Sigmoid colon (tissue), 7 donors: ENCODE data around the gene PGRMC2. TPM values are rescaled to one million over a fixed set of nuclear protein-coding genes. Genes with fewer than 3 reads are reported as not detected.

ENCODE experiments used
- DNase-seq: peaks from one replicate; pipeline ENCODE4 v3.0.0-alpha.2; 2019
- H3K27ac ChIP-seq, 4 donors: fragments of 200-600 bp; sonication (generic); one replicate each; pipeline ENCODE4 v1.5.1; 2016 to 2019; ENCODE audit warnings: mild to moderate bottlenecking in 1 of 4
- H3K27me3 ChIP-seq, 3 donors: fragments of 200-600 bp; sonication (generic); one replicate each; pipeline ENCODE4 v1.5.1; 2019; ENCODE audit warnings: mild to moderate bottlenecking in 1 of 3
- H3K36me3 ChIP-seq, 4 donors: fragments of 200-600 bp; sonication (generic); one replicate each; pipeline ENCODE4 v1.5.1; 2016 to 2019
- H3K4me1 ChIP-seq, 4 donors: fragments of 200-600 bp; sonication (generic); one replicate each; pipeline ENCODE4 v1.5.1; 2017 to 2019
- H3K4me3 ChIP-seq, 4 donors: fragments of 200-600 bp; sonication (generic); one replicate each; pipeline ENCODE4 v1.5.1; 2017 to 2019; ENCODE audit warnings: mild to moderate bottlenecking in 2 of 4, moderate library complexity in 1 of 4
- H3K9me3 ChIP-seq, 4 donors: fragments of 200-600 bp in 3 of 4; sonication (generic) in 3 of 4; one replicate each; pipeline versions ENCODE4 v1.5.1 to v1.6.1; 2013 to 2019
- CTCF ChIP-seq, 4 experiments: fragments of 450-650 bp in 3 of 4; fragments of 200-600 bp in 1 of 4; IDR thresholded peaks; one replicate each; pipeline ENCODE4 v1.5.1; 2016 to 2019; ENCODE audit warnings: antibody characterized with exemption in 4 of 4, mild to moderate bottlenecking in 3 of 4, moderate library complexity in 2 of 4
- EP300 ChIP-seq, 4 donors: sonication (generic); formaldehyde crosslinking; IDR thresholded peaks; one replicate each; pipeline ENCODE4 v1.6.1; 2017; ENCODE audit warnings: antibody characterized with exemption in 4 of 4
- POLR2A ChIP-seq, 2 donors: fragments of 450-650 bp; IDR thresholded peaks; one replicate each; pipeline ENCODE4 v1.6.1; 2016; ENCODE audit warnings: antibody characterized with exemption in 2 of 2, mild to moderate bottlenecking in 2 of 2, moderate library complexity in 2 of 2
- POLR2AphosphoS5 ChIP-seq, 4 donors: sonication (generic); formaldehyde crosslinking; IDR thresholded peaks; one replicate each; pipeline ENCODE4 v1.6.1; 2017; ENCODE audit warnings: antibody characterized with exemption in 4 of 4
- WGBS, 2 donors: extraction: QIAGEN DNeasy Blood & Tissue Kit; methylation state at CpG; one replicate each; pipeline ENCODE4 v1.1.7; 2013; 5-methylcytosine and 5-hydroxymethylcytosine counted together
- intact Hi-C: fragments of 100-400 bp; cut with DNase I; formaldehyde crosslinking; loops from one replicate; pipeline ENCODE4 v1.15.1; 2023
- polyA plus RNA-seq, 3 donors: library from polyadenylated mRNA; stranded (reverse); fragments of 200-250 nt; gene quantifications; one replicate each; pipeline ENCODE4 v1.2.3, GENCODE V29; 2013
- total RNA-seq, 4 donors: library from RNA; depleted of rRNA; stranded (reverse); fragments of >200 nt; gene quantifications; one replicate each; pipeline ENCODE4 v1.1.0, GENCODE V29; 2016
- donor health status: healthy with polysubstance abuse.
- donor health status: Bipolar disorder and iron deficiency.
- donor health status: healthy.

The PGRMC2 gene
- total and polyA plus RNA-seq, 7 donors, result 22.4 to 61.7 (median 38.8) TPM

- H3K9me3 ChIP-seq, result no peaks in the 10 kb centered on the region
- intact Hi-C loops, result no loop called here
- no peaks in the 10 kb centered on the region for H3K36me3 ChIP-seq
- TF ChIP-seq CTCF (IDR thresholded peaks at IDR 0.05) (no peak), EP300 (IDR thresholded peaks at IDR 0.05) (no peak), POLR2A (IDR thresholded peaks at IDR 0.05) (no peak), POLR2AphosphoS5 (IDR thresholded peaks at IDR 0.05) (no peak)
- DNase-seq, result no peak
- no peak overlapping the region for H3K4me3 ChIP-seq
- H3K27me3 ChIP-seq, result no peaks in the 10 kb centered on the region
- peaks cover 0 to 20% (median 10%) of the 10 kb centered on the region in 4 donors for H3K4me1 ChIP-seq
- no peak overlapping the region for H3K27ac ChIP-seq
Observed at GRCh38 chr4:128221586-128221985, 66.0 kb downstream of the PGRMC2 start.

GRCh38 chr4:128220286-128221235 is 67.1 kb downstream of the PGRMC2 start:
- WGBS, 2 donors, result 60 to 63% methylated on average over 8 of the region's 8 CpGs
- TF ChIP-seq CTCF (IDR thresholded peaks at IDR 0.05), result no peak
- no peak for TF ChIP-seq POLR2A (IDR thresholded peaks at IDR 0.05)
- TF ChIP-seq POLR2AphosphoS5 (IDR thresholded peaks at IDR 0.05), result no peak
- no peak for TF ChIP-seq EP300 (IDR thresholded peaks at IDR 0.05)
- DNase-seq, result no peak
- Histone ChIP-seq H3K4me1 (peaks cover 0 to 20% (median 10%) of the 10 kb centered on the region in 4 donors), H3K4me3 (no peak overlapping the region), H3K9me3 (no peaks in the 10 kb centered on the region), H3K36me3 (no peaks in the 10 kb centered on the region), H3K27me3 (no peaks in the 10 kb centered on the region), H3K27ac (no peak overlapping the region)
- intact Hi-C loops, result no loop called here

Other genes starting within 250 kb of the PGRMC2 start
- gene LARP1B, start 226.5 kb downstream of the PGRMC2 start, total RNA-seq, result 10 to 100 TPM; 18.2 to 30.3 (median 20.3) TPM
- 10 to 100 TPM; 14.4 to 17.1 (median 16.8) TPM for gene LARP1B, start 226.5 kb downstream of the PGRMC2 start, polyA plus RNA-seq